ENCODE data around the gene KIF22.

The KIF22 gene

DNA sequence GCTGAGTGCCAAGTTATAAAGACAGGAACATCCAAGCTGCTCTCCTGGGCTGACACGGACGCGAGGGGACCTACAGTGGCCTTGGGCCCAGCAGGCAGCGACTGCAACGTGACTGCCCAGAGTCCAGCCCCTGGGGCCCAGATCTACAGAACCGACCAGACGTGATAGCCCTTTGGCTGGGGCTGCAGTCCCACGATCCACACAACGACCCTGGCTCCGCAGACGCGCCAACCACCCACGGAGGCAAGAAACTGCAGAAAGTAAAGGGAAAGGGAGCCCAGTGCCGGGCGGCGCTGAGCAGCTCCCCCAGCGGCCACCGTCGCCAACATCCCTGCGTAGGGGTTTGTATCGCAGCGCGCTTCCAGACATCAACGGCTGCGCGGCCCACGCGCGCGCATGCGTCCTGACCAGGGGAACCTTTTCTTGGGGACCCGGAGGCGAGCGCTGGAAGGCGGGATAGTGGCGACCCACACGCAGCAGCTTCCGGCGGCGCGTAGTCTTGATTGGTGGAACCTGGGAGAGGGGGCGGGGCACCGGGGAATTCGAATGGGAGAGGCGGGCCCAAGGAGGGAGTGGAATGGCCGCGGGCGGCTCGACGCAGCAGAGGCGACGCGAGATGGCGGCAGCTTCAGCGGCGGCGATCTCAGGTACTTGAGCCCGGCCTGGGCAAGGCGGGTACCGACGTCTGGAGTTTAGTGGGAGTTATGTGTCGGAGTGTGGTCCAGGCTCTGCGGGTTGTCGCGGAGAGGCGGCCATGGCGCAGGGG lies at the start of gene KIF22:
TSS of gene KIF22 (plus strand) at position 569 of the 766 bp plus-strand sequence. CDS start at position 578, 9 bp downstream.
- peak within 1 kb of the TSS; percentile 76 for H3K4me3 ChIP-seq (replicated peaks; ENCODE audit: low read depth, low read length)
- peak; percentile 99 for DNase-seq (ENCODE audit: low read depth)
- TF ChIP-seq, protein P1, sequence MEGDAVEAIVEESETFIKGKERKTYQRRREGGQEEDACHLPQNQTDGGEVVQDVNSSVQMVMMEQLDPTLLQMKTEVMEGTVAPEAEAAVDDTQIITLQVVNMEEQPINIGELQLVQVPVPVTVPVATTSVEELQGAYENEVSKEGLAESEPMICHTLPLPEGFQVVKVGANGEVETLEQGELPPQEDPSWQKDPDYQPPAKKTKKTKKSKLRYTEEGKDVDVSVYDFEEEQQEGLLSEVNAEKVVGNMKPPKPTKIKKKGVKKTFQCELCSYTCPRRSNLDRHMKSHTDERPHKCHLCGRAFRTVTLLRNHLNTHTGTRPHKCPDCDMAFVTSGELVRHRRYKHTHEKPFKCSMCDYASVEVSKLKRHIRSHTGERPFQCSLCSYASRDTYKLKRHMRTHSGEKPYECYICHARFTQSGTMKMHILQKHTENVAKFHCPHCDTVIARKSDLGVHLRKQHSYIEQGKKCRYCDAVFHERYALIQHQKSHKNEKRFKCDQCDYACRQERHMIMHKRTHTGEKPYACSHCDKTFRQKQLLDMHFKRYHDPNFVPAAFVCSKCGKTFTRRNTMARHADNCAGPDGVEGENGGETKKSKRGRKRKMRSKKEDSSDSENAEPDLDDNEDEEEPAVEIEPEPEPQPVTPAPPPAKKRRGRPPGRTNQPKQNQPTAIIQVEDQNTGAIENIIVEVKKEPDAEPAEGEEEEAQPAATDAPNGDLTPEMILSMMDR (IDR thresholded peaks at IDR 0.05; ENCODE audit: low read length, missing control alignments), result peak; percentile 55

DNA sequence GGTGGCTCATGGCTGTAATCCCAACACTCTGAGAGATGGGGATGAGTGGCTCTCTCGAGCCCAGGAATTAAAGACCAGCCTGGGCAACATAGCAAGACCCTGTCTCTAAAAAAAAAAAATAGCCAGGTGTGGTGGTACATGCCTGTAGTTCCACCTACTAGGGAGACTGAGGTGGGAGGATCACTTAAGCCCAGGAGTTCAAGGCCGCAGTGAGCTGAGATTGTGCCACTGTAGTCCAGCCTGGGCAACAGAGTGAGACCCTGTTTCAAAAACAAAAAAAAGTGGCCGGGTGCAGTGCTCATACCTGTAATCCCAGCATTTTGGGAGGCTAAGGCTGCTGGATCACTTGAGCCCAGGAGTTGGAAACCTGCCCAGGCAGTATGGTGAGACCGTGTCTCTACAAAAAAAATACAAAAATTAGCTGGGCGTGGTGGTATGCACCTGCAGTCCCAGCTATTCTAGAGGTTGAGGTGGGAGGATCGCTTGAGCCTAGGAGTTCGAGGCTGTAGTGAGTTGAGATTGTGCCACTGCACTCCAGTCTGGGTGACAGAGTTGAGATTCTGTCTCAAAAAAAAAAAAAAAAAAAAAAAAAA lies 47.8 kb upstream of the KIF22 start:
- no peak for DNase-seq (ENCODE audit: low read depth)
- H3K4me3 ChIP-seq (replicated peaks; ENCODE audit: low read depth, low read length), result no peak overlapping the region
- TF ChIP-seq, protein P1 (IDR thresholded peaks at IDR 0.05; ENCODE audit: low read length, missing control alignments), result no peak

DNA sequence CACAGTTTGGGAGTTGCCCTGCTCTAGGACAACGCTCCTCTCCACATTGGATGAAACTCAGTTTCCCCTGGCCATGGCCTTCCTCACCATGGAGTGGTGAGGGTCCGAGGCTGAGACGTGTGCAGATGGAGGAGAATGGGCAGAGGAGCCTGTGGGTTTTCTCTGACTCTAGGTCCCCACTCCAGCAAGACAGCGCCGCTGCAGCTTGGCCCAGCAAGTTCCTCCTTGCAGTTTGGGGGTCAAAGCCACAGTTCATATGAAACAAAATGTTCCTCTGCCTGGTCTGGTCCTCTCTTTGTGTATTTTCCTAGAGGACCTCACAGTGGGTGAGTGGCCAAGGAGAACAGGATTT lies 47.1 kb upstream of the KIF22 start:
- no peak overlapping the region for H3K4me3 ChIP-seq (replicated peaks; ENCODE audit: low read depth, low read length)
- TF ChIP-seq, protein P1 (IDR thresholded peaks at IDR 0.05; ENCODE audit: low read length, missing control alignments), result no peak

DNA sequence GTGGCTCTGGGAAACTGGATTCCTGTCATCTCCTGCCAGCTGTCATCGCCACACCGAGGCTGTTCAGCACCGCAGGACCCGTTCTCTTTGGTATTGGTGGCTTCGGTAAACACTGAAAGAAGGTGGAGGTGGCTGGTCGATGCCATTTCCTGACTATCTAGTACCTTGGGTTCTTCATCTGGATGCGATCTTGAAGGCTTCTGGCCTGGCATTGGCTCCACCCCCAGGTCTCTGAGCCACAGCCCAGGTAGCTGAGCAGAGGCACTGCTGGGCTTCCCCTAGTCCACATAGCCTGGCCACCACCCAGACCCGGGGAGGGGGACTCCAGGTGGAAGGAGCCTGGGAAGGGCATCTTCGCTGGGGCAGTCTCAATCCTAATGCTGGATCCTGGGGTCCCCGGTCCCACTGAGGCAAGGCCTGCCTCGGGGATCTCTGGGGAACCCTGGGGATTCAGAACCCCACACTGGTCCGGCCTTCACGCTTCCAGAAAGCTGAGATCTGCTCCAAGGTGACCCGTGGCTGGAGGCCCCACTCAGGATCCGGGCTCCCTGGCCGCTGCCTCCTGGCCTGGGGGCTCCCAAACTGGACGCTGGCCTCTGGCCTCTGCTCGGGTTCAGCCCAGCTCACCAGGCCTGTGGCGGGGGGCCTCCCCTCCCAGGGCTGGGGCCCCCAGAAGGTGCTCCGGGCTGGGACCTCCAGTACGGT lies 46.6 kb upstream of the KIF22 start:
- no peak for DNase-seq (ENCODE audit: low read depth)
- no peak overlapping the region for H3K4me3 ChIP-seq (replicated peaks; ENCODE audit: low read depth, low read length)

More for the DNA sequence above, 47.1 kb upstream of the KIF22 start:
- DNase-seq (ENCODE audit: low read depth), result no peak

DNA sequence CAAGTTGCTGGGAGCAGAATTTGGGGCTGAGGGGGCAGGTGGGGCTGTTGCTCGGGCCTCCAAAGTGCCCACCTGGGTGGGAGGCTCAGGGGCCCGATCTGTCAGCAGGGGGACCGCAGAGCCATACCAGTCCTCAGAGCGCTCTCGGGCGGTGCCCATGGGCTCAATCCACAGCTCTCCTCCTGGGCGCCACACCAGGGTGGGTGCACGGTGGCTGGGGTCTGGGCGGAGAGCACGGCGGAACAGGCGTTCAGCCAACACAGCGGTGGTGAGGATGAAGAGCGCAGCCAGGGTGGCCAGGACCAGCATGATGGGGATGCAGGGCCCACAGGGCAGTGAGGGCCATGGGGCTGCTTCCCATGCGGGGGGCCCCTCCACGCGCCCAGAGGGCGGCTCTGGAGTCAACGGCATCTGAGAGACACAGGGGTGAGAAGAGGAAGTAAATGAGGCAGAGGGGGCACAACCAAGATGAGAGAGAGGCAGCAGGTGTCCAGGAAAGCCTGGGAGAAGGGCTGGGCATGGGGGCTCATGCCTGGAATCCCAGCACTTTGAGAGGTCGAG lies 45.9 kb upstream of the KIF22 start:
- H3K4me3 ChIP-seq (replicated peaks; ENCODE audit: low read depth, low read length), result no peak overlapping the region
- TF ChIP-seq, protein P1 (IDR thresholded peaks at IDR 0.05; ENCODE audit: low read length, missing control alignments), result no peak
- DNase-seq (ENCODE audit: low read depth), result no peak

More for the DNA sequence above, 46.6 kb upstream of the KIF22 start:
- TF ChIP-seq, protein P1 (IDR thresholded peaks at IDR 0.05; ENCODE audit: low read length, missing control alignments), result no peak

DNA sequence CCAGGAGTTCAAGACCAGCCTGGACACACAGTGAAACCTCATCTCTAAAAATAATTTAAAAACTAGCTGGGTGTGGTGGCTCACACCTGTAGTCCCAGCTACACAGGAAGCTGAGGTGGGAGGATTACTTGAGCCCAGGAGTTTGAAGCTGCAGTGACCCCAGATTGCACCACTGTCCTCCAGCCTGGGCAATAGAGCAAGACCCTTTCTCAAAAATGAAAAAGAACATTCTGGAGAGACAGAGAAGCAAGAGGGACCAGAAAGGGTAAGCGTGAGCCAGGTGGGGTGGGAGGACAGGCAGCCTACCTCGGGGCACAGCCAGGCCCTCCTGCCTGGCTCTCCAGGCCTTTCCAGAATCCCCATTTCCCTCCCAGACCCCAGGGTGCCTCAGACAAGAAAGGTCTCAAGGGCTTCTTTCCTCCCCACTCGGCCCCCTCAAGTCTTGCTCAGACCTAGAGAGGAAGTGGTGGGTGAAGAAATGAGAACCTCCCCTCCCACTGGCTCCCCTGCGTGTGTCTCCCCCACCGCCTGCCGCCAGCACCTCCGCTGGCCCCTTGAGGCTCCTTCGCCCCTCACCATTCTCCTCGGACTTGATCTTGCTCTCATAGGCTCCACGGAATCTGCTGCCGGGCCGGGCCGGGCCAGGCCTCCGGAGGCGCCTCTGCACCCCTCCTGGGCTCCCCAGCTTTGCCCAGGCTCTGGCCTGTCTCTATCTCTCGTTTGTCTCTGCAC lies 45.3 kb upstream of the KIF22 start:
- no peak for DNase-seq (ENCODE audit: low read depth)
- no peak overlapping the region for H3K4me3 ChIP-seq (replicated peaks; ENCODE audit: low read depth, low read length)
- TF ChIP-seq, protein P1 (IDR thresholded peaks at IDR 0.05; ENCODE audit: low read length, missing control alignments), result no peak
